DMS153 treated with DMSO at 0.1 percent for 48 hours (cell line): Measurements from ENCODE around the gene ALK.

Experiments used
- DNase-seq: peaks from one replicate; lab custom pipeline; 2025; ENCODE audit not compliant: unreplicated experiment; lab: John Stamatoyannopoulos, UW

ALK gene

GRCh38 chr2:29426354-29426753 is 495.0 kb downstream of the ALK start:
- no peak for DNase-seq

DNA sequence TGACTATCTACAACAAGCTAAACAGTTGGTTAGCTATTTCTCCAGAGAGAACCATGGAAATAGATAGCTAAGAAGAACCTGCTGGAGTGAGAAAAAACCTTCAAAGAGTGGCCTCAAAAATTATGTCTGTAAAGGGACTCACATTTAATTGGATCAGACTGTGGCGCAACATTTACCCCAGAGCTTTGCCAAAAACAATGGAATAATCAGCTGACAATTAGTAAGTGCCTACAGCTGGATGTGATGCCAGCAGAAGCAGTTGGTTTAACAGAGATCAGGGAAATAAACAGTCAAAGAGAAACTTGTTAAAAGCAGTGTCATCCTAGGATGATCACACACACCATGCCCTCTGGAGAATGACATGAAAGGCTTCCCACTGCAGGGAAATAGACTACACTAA is 495.5 kb downstream of the ALK start:
- DNase-seq, result no peak

DNA sequence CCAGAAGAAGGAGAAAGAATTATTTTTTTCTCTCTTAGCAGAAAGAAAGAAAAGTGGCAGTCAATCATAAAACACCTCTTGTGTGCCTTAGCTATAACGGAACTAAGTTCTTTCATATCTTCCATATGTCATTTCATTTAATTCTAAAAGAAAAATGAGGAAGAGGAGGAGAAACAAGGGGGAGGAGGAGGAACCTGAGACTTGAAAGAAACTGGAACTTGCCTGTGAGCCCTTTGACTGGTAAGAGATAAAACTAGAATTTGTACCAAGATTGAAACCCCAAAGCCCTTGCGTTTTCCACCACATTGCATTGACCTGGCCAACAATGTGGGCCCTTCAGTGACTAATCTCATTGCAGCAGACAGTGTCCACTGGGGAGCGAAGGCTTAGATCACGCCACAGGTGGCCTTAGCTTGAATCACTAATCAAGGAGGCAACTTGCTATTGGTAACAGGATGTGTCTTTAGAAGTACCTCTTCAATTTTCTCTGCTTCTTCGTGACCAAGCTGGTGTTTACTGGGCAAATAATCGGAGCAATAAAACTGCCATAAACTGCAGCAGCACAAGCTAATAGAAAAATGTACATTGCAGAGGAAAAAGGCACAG is 498.2 kb downstream of the ALK start:
- DNase-seq, result peak; percentile 21

- DNase-seq, result no peak
Measured at GRCh38 chr2:29420999-29421782, 500.2 kb downstream of the ALK start.

DNA sequence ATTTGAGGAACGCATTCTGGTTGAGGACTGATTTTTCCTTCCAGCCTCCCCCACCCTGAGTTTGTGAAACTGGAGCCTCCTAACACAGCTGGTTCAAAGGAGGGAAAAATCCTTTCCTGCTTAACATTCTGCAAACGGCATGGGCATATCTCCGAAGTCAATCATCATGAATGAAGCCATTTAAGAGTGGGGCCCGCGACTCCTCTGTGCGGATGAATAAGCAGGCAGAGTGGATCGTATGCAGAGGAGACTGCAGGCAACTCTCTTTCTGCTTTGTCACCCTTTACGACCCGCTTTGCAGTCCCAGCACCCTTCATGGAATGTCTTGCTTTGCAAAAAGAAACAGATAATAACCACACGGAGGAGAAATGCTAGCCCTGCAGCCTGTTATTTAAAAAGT is 500.9 kb downstream of the ALK start:
- no peak for DNase-seq

- no peak for DNase-seq
Measured at GRCh38 chr2:29417630-29418029, 503.8 kb downstream of the ALK start.

- DNase-seq, result no peak
Measured at GRCh38 chr2:29412197-29412925, 509.0 kb downstream of the ALK start.

GRCh38 chr2:29405707-29406106 is 515.7 kb downstream of the ALK start:
- no peak for DNase-seq

DNA sequence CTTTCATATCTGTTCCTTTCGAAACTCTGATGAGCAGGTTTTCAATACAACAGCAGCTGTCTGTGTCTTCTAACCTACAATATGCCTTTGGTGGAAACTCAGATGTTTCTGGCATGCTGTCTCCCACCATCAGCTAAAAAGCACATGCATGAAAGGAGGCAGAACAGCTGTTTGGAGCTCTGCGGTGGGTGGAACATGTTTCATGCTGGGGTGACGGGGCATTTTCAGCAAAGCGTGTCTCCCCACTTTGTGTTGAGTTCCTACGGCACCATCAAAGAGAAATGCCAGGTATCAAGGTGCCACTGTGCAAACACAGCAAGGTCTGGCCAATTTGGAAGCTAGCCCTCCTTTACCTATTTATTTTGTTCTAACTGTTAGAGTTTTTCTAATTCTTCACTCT is 516.1 kb downstream of the ALK start:
- DNase-seq, result no peak

- no peak for DNase-seq
Measured at GRCh38 chr2:29401994-29402393, 519.4 kb downstream of the ALK start.

DNA sequence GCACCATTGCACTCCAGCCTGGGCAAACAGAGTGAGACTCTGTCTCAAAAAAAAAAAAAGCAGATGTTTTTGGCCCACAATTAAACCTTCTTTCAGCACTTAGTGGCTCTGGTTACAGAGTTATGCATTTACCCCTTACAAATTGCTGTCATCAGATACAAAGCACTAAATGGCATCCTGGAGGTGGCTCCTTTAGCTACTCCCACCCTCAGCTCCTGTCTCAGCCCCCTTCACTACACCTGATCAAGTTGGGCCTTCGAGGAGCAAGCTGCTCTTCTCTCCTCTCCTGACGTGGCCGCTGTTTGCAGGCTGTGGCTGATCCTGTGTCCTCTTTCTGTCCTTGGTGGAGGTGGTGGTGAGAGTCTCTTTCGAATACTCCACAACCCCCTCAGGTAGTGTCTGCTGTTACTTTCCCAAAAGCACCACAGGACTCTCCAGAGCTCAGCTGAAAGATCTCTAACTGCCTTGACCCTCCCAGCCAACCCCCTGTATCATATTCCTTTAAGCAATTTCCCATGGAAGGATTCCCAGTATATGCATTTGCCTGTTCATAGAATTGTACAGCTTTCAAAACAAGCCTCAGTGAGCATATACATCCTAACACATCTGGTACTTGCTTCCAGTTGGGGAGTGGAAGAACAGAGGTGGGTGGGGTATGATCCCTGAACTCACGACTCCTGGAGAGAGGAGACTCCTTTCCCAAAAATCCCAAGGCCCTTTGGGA is 520.3 kb downstream of the ALK start:
- DNase-seq, result no peak

GRCh38 chr2:29398384-29399237 is 522.8 kb downstream of the ALK start:
- no peak for DNase-seq

DNA sequence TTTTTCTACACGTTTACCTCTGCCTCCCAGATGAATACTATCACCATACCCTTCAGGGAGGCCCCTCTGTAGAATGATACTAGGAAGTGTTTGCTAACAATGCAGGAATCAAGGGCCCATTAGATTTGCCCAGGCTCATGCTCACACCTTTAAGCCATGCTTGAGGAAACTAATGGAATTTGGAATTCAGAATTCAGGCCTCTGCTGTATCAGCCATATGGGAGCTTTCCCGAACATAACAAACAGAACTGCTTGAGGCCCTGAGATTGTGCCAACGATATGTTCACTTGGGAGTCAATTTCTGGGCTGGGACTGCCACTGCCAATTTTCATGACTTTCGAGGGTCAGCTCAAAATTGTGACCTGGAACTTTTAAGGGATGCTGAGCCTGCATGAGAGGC is 523.7 kb downstream of the ALK start:
- DNase-seq, result no peak

DNA sequence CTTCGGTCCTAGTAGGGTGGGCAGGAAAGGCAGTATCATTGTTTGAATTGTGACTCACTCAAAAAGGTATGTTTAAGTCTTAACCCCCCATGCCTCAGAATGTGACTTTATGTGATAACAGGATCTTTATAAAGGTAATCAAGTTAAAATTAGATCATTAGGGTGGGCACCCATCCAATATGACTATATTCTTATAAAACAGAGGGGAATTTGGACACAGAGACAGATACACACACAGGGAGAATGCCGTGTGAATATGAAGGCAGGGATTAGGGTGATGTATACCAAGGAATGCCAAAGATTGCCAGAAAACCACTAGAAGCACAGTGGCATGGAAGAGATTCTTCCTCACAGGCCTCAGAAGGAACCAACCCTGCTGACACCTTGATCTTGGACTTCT is 524.3 kb downstream of the ALK start:
- DNase-seq, result no peak

DNA sequence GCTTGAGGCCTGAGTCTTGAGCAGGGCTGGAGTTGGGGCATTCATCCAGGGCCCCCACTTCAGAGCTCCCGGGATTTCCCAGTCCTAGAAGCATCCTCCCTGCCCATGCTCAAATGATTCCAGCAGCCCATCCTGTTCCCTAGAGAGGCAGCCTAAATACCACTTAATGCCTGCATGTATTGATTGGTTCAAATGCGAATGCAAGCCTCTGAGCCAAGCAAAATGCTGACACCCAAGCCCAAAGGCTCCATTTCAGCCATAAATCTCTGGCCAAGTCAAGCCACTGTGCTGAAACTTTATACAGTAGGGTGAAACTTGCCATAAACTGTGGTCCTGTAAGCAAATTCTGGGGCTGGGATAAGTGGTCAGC is 526.4 kb downstream of the ALK start:
- DNase-seq, result no peak

GRCh38 chr2:29394311-29394980 is 526.9 kb downstream of the ALK start:
- no peak for DNase-seq

DNA sequence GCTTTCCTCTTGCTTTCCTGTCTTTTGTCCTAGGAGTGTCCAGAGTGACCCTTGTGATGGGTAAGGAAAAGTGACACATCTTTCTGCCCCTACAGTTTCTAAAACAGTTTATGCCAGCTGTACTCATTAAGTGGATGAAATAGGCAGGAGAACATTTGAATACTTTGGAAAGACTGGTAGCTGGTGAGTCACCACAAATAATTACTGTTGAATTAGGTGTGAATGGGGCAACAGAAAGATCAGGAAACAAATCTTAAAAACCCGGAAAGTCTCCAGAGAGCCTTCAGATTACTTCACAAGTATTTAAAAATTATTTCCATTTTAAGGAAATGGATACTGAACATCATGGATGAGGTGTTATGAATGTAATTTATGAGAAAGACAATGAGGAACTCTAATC is 527.7 kb downstream of the ALK start:
- no peak for DNase-seq

GRCh38 chr2:29392774-29393173 is 528.6 kb downstream of the ALK start:
- no peak for DNase-seq

- no peak for DNase-seq
Measured at GRCh38 chr2:29390136-29390535, 531.2 kb downstream of the ALK start.

- DNase-seq, result no peak
Measured at GRCh38 chr2:29389686-29390085, 531.7 kb downstream of the ALK start.
